HG02588 (cell line): ENCODE results near the gene STAP2.

Source experiments
- ATAC-seq: cut with Tn5 transposase; IDR thresholded peaks from one replicate; pipeline ENCODE4 v1.9.1; 2021; ENCODE audit warnings: mild to moderate bottlenecking, moderate library complexity; ENCODE audit not compliant: unreplicated experiment

STAP2 gene

GRCh38 chr19:4338441-4339355, at the start of gene STAP2:
TSS of gene STAP2 (minus strand) at chr19:4338827. CDS start at chr19:4338753, 74 bp downstream.
- ATAC-seq, result no peak

GRCh38 chr19:4386041-4386782, 47.6 kb upstream of the STAP2 start:
- no peak for ATAC-seq

DNA sequence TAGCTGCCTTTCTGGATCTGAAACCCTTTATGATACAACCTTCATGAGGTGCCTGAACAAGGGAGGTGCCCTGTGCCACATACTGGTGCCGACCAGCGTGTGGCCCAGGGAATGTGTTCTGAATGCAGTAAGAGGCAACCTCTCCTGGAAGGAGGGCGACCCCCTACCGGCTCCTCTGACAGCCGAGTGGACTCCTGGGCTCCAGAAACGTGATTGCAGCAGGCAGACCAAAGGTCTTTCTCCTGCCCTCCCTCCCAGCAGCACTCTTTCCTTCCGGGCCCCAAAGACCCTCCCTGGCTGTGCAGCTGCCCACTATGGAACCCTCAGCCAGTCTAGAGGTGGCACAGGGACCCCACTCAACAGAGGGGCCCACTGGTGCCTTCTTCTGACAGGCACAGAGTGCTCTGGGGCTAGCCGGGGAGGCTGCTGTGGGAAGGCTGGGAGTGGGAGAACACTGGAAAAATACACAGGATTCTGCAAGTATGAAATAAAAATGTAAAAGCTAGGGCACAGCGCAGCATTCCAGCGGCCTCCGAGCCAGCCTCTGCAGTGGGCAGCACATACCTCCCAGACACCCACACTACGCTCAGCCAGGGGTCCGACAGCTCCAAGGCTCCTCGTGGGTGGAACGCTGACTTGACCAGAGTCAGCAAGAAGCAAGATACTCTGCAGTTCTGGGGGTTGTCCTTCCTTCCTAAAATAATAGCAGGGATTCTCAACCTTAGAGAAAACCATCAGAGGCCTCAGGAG, 46.8 kb upstream of the STAP2 start:
- no peak for ATAC-seq

- ATAC-seq, result no peak
Observed at GRCh38 chr19:4380254-4380727, 41.7 kb upstream of the STAP2 start.

- no peak for ATAC-seq
Observed at GRCh38 chr19:4379383-4380253, 41.0 kb upstream of the STAP2 start.

- no peak for ATAC-seq
Observed at GRCh38 chr19:4378886-4379285, 40.3 kb upstream of the STAP2 start.

DNA sequence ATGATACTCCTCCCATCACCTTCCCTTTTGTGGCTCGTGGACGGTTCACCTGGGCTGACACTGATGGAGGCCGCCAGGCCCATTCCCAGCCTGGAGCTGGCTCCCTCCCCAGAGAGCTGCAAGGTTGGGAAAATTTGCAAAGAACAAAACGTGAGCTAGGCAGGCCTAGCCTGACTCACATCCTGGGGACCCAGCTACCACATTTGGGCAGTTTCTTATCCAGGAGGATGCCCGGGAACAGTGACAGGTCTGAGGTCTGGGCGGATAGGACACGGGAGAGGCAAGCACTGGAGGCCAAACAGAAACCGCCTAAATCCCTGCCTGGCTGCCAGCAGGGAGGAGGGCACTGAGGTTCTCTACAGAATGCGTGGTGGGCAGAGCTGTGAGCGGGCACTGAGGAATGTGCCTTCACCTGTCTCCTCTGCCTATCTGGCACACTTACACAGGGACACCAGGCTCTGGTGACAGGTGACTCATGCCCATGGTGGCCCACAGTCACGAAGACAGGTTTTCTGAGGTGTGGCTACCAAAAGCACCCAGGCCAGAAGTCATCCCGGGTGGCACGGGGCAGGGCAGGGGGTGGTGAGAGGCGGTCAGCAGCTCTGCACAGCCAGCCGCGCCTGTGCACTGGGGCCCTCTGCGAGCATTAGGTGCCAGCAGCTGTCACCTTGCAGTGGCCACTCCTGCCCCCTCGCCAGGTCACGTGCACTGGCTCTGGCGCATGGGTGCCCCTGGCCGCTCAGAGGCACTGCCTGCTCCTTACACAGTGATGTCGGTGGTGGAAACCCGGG, 38.6 kb upstream of the STAP2 start:
- ATAC-seq, result no peak

GRCh38 chr19:4376671-4376990, 38.0 kb upstream of the STAP2 start:
- no peak for ATAC-seq

- peak; percentile 15 for ATAC-seq
Observed at GRCh38 chr19:4376028-4376670, 37.5 kb upstream of the STAP2 start.

DNA sequence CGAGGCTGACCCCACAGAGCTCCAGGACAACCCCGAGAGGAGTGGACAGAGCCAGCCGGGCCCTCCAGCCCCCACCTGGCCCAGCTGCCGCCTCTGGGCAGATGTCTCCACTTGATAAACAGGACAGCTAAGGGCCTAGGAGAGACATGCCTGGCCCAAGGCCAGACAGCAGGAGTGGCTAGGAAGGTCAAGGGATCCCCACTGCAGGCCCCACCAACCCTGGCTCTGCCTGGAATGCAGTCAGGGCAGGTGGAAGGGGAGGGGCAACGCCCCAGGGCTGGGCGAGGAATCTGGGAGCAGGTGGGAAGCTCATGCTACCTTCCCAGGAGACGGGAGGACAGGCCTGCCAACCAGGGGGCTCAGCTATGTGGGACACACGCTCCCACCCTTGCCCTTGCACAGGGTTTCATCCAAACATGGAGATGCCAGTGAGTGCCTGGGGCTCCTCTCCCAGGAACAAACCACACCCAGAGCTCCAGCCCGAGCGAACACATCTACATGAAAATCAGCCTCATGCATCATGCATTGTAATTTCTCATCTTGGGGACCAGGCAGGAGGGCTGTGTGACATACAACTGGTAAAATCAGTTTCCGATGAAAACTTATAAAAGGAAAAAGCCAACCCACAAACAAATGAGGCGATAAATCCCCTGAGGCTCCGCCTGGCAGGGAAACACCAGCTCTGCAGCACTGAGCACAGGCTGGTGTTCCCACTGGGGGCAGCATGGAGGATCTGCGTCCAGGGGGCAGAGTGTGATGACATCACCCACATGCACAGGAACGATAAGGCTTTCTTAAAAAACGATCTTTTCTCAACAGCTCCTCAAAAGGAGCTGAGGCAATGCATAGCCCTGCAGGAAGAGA, 36.8 kb upstream of the STAP2 start:
- peak; percentile 38 for ATAC-seq

DNA sequence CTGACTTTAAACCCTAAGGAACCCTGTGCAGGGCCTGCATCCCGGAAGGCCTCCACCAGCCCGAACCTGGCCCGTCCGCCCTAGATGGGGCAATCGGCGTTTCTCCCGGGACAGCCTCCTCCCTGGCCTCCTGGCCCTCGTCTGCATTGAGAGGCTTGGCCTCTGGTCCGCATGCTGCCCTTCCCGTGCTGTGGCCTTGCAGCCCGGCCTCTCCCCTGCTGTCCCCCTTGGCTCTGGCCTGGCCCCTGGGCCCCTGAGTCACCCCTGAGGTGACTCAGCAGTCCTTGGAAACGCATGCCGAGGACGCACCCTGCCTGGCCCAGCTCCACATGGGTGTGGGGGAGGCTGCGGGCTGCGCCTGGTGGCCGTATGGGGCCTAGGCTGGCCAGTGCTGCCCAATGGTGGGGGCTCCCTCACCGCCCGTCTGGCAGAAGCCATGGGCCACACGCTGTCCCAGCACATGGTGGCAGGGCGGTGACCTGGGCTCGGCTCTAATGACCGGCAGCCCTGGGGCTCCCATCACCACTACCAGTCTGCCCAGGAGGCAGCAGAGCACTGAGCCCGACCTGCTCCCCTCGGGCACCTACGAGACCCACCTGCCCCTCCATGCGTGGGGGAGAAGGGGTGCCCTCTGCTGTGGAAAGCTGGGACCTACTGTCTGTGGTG, 36.0 kb upstream of the STAP2 start:
- ATAC-seq, result no peak

GRCh38 chr19:4373601-4374497, 35.2 kb upstream of the STAP2 start:
- no peak for ATAC-seq

GRCh38 chr19:4373013-4373367, 34.4 kb upstream of the STAP2 start:
- no peak for ATAC-seq

DNA sequence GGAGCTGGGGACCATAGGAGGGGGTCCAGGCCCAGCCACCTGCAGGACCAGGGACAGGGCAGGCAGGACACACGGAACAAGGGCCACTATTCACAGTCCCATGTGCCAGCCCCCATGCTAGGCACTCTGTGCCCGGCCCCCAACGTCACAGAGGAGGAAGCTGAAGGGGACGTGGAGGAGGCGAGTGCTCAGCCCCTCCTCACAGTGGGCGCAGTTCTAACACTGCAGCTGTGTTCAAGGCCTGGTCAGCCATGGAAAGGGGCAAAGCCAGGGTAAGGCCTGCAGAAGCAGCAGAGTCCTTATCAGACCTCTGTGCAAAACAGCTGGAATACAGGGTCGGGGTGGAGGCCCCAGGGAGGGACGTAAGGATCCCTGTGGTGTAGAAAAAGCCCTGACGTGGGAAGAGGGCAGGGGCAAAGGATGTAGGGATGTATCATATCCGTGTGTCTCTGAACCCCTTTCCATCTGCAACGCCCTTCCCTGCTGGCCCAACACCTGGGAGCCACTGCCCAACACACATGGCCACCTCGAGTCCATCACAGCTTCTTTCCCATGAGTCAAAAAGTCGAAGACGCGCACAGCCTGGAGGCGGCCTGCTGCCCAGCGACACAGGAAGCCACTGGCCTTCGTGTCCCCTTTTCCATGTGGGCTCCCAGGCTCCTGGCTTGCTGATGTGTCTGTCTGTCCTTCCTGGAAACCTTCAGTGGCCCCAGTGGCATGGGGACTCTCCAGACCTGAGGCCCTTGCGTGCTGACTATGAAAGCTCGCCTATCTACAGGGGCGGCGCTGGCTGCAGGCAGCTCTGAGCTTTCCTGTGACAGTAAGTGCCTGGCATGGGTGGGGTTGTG, 33.8 kb upstream of the STAP2 start:
- no peak for ATAC-seq

DNA sequence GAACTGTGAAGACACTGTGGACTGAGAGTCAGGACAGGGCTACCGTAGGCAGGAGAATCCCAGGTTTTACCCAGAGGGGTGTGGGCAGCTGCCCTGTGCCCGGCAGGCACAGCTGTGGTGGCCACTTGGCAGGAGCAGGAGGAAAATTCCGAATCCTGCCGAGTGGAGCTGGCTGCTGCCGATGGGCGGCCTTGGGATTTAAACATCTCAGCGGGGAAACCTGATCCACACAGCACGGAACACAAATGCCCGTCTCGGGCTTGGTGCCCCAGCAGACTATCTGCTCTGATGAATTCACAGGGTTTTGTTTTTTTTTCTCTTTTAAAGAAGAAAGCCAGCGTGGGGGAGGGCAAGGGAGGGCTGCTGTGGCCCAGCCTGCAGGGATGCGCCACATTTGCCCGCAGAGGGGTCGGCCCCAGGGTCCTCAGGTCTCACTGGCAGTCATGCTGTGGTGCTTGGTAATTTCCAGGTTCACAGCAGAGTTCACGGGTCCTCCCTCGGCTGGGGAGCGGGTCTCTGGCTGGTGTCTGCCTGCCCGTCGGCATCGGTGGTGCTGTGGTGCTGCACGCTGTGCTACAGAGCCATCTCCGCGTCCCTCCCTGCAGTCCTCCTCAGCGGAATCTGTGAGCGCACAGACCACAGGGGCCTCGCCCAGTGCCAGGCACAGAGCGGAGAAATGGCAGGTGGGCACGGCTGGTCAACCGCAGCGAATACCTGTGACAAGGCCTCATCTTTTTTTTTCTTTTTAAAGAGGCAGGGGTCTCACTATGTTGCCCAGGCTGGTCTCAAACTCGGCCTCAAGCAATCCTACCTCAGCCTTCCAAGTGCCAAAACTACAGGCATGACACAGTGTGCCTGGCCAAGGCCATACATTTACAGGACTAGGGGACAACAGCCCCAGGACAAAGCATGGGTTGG, 32.9 kb upstream of the STAP2 start:
- ATAC-seq, result no peak
